OCI-LY7 (cell line): ENCODE data around the gene EPHB1.

Experiments used
- CTCF ChIP-seq: fragments of 200-600 bp; sonication (generic); conservative IDR thresholded peaks from 2 replicates; pipeline ENCODE4 v1.5.1; 2014; ENCODE audit warnings: mild to moderate bottlenecking, antibody characterized with exemption, low read length, moderate library complexity, mixed read lengths
- EZH2phosphoT487 ChIP-seq: fragments of 200-600 bp; sonication (generic); IDR thresholded peaks from 2 replicates; pipeline ENCODE4 v1.6.1; 2018; ENCODE audit warnings: low read depth, borderline replicate concordance, mild to moderate bottlenecking, mixed run types, antibody characterized with exemption, low read length, moderate library complexity, mixed read lengths

GRCh38 chr3:135141672-135142071, 346.6 kb downstream of the EPHB1 start:
- TF ChIP-seq CTCF (no peak), EZH2phosphoT487 (no peak)
